Activated naive CD4-positive, alpha-beta T cell (primary cell): ENCODE measurements around the gene UHRF1.
"Not testable (repeated sequence)": the region's sequence is repeated elsewhere in the genome, so short reads cannot be mapped to it uniquely, and the experiment has no call there.

Source experiments
- DNase-seq, 4 experiments: peaks; one replicate each; lab custom pipeline; 2025; lab: John Stamatoyannopoulos, UW

The UHRF1 gene

GRCh38 chr19:4971816-4972495 lies 62.7 kb downstream of the UHRF1 start:
- DNase-seq, result no peak

GRCh38 chr19:4972509-4973230 lies 63.4 kb downstream of the UHRF1 start:
- DNase-seq, result no peak

GRCh38 chr19:4974880-4975469 lies 65.7 kb downstream of the UHRF1 start:
- DNase-seq, result no peak

GRCh38 chr19:4975601-4976000 lies 66.3 kb downstream of the UHRF1 start:
- DNase-seq, result not testable (repeated sequence)

DNA sequence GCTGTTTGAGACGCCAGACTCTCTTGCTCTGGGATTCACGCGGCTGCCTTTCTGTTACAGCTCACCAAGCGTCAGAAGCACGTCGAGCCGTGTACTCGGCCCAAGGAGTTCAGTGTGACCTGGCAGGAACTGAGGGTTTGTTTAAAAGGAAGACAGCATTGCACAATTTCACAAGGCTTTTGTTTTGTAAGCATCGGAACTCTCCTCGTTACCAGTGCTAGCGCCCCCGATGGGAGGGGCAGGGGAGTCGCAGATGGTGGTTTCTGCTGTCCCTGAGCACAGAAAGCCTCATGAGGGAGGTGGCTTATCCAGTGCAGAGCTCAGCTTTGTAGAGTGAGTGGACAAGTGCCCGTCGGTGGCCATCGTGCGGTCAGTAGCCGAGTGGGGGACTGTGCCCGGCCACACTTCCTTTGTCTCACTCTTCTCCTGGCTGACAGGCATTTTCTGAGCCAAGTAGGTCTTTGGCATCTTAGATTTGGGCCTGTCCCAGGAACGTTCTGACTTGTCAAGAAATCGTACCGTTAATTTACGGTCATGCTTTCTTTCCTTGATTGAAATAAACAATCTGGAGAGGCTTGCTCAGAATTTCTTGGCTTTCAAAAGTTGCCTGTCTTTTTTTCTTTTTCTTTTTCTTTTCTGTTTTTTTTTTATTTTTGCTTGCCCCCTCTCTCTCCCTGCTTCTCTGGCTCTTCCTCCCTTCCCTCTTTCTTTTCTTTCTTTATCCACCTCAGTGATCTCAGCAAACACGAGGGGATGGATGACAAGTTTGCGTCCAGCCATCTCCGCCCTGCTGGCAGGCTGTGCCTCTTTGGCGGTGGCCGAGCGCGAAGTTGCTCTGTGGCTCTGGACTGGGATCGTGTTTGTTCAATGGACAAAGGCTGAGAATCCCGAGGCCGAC lies 67.3 kb downstream of the UHRF1 start:
- no peak for DNase-seq

- DNase-seq, result no peak
These were observed 68.2 kb downstream of the UHRF1 start for GRCh38 chr19:4977299-4978174.

- no peak for DNase-seq
These were observed 70.0 kb downstream of the UHRF1 start for GRCh38 chr19:4979211-4979807.

DNA sequence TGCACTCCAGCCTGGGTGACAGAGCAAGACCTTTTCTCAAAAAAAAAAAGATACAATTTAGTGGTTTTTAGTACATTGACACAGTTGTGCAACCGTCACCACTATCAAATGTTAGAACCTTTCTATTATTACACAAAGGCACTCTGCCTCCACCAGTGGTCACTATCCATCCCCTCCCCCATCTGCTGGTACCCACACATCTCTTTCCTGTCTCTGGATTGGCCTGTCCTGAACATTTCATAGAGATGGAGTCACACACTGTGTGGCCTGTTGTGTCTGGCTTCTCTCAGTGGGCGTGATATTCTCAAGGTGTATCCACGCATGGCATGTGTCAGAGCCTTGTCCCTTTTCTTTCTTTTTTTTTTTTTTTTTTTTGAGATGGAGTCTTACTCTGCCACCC lies 70.8 kb downstream of the UHRF1 start:
- DNase-seq, result no peak

GRCh38 chr19:4980838-4981680 lies 71.8 kb downstream of the UHRF1 start:
- no peak for DNase-seq

DNA sequence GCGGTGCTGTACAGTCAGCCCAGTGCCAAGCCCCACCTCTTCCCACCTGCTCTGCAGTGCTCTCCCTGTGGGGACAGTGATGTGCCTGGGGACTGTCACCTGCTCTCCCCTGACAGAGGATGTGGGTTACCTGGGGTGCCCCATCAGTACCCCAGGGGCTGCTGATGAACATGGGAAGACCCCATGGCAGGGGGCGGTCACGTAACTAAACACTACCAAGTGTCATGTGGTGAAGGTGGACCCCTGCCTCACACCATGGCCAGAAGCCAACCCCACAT lies 72.3 kb downstream of the UHRF1 start:
- DNase-seq, result no peak

DNA sequence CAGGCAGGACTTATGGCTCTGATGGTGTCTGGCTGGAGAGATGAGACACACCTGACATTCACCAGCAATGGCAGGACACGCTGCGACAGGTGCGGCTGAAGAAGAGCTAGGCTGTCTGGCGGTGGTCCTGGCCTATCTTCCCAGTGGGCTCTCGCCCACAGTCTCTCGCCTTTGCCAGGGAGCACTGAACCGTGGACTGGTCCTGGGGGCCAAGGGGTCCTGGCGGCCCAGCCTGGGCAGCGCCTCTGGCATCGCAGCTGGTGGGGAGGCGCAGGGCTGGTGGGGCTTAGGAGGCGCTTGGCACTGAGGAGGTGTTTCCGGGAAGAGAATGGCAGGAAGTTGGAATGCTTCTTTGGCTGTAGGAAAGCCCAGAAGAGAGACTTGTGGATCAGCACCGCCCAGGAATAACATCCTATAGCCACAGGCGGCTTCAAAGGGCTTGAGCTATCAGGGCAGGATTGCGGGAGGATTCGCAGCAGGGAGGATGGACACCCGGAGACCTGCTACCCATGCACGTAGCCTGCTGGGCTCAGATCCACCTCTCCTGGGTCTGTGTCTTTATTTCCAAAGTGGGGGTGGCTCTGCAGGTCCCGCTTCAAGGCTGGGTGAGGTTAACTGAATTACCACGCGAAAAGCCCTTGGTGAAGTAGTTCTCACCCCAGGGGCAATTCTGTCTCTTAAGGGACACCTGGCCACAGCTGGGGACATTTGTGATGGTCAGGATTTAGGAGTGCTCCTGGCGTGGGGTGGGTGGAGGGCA lies 74.2 kb downstream of the UHRF1 start:
- DNase-seq, result no peak

- DNase-seq, result no peak
These were observed 74.7 kb downstream of the UHRF1 start for GRCh38 chr19:4984106-4984380.

GRCh38 chr19:4984438-4984990 lies 75.2 kb downstream of the UHRF1 start:
- DNase-seq, result no peak

GRCh38 chr19:4985551-4985991 lies 76.3 kb downstream of the UHRF1 start:
- DNase-seq, result no peak

- DNase-seq, result no peak
These were observed 76.8 kb downstream of the UHRF1 start for GRCh38 chr19:4986056-4986455.

GRCh38 chr19:4986471-4986891 lies 77.2 kb downstream of the UHRF1 start:
- DNase-seq, result no peak

- DNase-seq, result no peak
These were observed 78.0 kb downstream of the UHRF1 start for GRCh38 chr19:4987256-4987655.

- no peak for DNase-seq
These were observed 78.5 kb downstream of the UHRF1 start for GRCh38 chr19:4987692-4988370.

GRCh38 chr19:4988770-4989251 lies 79.5 kb downstream of the UHRF1 start:
- no peak for DNase-seq
